T-helper 2 cell (primary cell): ENCODE data around the gene SARDH.

Experiments
- DNase-seq, 5 experiments: peaks; one replicate each; pipeline versions ENCODE4 v3.0.0 to v3.0.0-alpha.2; 2012 to 2022

The SARDH gene

DNA sequence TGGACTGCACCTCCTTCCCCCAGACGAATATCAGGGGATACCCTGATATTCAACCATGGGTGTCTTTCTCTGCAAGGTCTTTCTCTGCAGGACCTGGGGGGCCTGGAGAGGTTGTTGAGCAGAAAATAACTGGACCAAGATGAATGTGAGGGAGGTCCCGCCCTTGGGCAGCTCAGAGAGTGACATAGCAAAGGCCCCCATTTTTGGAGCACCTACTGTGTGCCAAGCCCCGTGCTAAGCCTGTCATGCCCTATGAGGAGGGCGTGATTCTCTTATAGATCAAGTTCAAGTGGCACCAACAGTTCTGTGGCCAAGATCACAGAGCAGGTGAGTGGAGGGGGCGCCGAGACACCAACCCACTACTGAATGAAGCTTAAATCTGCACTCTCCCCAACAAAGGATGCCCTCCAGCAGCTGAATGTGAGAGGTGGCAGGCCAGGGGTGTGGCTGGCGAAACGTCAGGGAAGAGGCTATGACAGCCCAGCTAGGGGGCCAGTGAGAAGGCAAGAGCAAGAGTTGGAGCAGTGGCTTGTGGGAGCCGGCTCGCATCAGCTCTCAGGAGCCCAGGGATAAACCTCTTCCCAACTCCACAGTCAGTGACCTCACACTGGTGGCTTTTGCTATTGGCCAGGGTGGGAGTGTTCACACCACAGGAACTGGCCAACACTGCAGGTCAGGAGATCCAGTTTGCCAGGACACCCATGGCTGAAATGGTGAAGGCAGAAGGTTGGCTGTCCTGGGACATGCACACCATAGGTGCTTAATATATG lies 5.3 kb downstream of the SARDH start:
- DNase-seq, result no peak

DNA sequence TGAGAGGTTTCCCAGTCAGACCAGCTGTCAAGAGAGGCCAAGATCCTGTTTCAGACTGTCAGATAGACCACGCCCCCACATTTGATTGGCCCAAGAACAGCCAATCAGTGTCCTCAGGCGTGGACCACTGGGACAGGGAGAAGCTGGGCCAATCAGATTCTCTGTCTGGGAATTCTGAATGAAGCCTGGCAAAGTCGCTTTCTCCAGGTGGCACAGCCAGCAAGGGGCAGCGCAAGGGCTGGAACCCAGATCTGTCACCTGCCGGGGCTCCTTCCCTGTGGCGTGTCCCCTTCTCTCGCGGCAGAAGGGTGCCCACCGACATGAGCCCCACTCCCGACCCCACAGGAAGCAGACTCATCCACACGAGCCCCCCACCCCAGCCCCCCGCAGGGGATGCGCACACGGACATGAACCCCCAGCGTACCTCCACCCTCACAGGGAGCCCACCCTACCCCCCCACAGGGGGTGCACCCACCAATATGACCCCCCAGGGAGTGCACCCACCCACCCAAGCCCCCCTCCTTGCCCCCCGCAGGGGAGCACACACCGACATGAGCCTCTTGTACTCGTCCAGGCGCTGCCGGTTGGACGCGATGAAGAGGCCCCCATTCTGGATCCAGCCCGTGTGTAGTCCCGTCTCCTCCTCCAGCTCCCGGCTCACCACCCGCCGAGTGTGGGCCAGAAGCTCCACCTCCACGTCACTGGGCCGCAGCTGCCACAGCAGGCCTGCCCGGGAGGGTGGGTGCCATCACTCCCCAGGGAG lies 6.1 kb downstream of the SARDH start:
- no peak for DNase-seq

- DNase-seq, result no peak
Measured at GRCh38 chr9:133730994-133731715, 7.0 kb downstream of the SARDH start.

DNA sequence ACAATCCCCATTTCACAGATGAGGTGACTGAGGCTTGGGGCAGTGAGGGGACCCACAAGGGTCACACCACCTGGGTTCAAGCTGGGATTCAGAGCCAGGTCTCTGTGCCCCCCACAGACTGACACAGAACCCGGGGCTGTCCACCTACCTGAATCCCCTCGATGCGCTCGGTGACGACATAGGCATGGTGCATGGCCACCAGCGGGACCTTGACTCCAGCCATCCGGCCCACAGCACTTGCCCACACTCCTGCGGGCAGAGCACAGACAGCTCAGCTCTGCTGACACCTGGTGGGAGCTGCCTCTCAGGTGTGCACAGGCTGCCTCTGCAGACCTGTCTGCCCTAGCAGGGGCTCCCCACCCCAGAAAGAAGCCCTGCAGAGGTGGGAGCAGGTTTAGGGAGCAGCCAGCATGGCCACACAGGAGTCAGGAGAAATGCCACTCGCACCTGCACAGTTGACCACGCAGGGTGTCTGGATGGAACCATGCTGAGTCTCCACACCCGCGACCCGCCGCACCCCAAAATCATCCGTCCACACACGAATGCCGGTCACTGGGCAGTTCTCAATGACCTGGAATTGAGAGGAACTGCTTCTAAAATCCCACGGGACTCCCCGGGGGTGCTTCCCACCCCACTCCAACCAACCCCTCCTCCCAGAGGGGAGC lies 8.4 kb downstream of the SARDH start:
- no peak for DNase-seq

- no peak for DNase-seq
Measured at GRCh38 chr9:133728856-133729616, 9.1 kb downstream of the SARDH start.

DNA sequence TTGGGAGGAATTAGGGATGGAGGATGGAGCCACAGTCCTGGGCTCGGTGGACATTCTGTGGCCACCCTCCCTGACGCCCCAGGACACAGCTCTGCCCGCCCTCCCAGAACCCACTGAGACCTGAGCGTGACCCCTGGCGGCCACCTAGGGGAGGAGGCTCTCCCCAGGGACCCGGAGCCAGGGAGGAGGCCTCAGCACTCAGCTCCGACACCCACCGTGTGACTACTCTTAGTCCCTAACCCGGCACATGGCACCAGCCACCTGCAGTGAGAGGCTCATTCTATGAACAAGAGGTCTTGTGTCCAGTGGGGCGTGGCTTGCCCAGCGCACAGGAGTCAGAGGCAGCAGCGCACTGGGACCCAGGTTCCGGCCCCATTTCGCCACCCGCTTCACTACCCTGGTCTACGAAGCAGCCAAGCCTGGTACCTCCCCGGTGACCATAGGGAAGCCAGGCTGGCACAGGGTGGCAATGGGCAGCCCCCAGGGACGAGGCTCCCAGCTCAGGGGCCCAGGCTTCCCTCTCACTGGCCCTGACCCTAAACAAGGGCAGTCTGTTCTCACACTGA lies 10.2 kb downstream of the SARDH start:
- no peak for DNase-seq

- DNase-seq, result no peak
Measured at GRCh38 chr9:133727277-133727875, 10.8 kb downstream of the SARDH start.

GRCh38 chr9:133726401-133727276 lies 11.5 kb downstream of the SARDH start:
- DNase-seq, result peak in 4 of 5 experiments; percentile 31 to 55 (median 48)

DNA sequence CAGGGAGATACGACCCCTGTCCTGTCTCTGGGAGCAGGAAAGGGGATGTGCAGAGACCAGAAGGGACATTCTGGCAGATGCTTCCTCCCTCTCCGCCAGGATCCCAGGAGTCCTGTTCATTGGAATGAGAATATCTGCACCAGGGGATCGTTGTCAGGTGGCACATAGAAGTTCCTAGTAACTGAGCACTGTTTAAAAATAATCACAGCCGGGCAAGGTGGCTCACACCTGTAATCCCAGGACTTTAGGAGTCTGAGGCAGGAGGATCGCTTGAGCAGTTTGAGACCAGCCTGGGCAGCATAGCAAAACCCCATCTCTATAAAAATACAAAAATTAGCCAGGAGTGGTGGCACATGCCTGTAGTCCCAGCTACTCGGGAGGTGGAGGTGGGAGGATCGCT lies 12.3 kb downstream of the SARDH start:
- no peak for DNase-seq

- DNase-seq, result peak in 1 of 5 experiments; percentile 7
Measured at GRCh38 chr9:133718563-133719315, 19.4 kb downstream of the SARDH start.

DNA sequence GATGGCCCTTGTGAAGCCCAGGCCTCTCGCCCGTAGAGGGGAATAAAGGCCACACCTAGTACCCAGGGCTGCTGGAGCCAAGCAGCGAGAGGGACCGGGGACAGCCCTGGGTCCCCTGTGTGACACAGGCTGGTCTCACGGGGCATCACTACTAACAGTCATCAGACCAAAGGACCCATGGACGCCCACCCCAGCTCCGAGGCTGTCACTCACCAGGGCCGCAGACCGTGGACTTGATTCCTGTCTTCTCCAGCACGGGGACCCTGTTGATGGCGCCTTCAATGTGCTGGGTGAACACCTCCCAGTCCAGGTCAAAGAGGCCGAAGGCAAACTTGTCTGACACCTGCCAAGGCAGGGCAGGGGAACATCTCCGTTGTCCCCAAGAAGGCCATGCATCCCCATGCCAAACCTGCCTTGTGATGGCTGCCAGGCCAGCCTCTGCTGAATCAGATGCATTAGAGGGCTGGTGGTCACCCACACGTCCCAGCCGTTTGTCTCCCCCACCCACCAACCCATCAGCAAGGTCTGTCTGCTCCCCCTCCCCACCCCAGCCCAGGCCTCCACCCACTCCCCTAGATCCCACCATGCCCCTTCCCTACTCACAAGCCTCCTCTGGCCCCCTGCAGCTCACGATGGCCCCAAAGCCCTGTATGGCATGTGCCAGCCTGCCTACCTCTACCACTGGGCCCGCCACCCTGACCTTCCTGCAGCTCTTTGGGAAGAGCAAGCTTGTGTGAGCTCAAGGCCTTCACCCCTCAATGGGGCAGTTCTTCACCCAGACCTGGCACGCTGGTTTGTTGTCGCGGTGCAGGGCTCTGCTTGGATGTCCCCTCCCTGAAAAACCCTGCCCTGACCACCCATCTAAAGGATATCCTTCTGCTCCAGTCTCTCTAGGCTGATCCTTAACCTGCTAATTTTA lies 20.8 kb downstream of the SARDH start:
- peak in 1 of 5 experiments; percentile 6 for DNase-seq

DNA sequence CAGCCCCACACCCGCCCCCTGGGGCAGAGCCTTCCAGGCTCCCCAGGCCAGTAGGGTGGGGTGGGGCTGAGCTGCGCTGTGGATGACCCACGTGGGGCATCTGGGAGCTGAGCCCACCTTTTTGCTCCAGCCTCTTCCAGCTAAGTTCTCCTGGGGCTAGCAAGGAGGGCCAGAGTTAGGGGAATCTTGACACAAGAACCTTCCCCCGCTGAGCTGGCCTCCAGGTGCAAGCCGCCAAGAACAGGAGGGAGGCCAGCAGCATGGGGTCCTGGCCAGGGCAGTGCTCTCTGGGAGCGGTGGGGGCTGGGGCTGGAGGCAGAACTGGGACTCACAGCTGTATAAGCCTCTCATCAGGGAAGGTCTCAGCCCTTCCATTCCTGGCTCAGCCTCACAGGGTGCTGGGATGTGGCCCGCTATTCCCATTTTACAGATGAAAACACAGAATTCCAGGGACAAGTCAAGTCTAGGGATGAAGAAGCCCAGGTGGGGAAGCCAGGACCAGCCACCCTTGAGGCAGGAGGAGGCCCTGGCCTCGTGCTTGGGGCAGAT lies 21.5 kb downstream of the SARDH start:
- DNase-seq, result no peak

GRCh38 chr9:133715866-133716563 lies 22.1 kb downstream of the SARDH start:
- DNase-seq, result peak in 1 of 5 experiments; percentile 6

- no peak for DNase-seq
Measured at GRCh38 chr9:133715295-133715865, 22.8 kb downstream of the SARDH start.

DNA sequence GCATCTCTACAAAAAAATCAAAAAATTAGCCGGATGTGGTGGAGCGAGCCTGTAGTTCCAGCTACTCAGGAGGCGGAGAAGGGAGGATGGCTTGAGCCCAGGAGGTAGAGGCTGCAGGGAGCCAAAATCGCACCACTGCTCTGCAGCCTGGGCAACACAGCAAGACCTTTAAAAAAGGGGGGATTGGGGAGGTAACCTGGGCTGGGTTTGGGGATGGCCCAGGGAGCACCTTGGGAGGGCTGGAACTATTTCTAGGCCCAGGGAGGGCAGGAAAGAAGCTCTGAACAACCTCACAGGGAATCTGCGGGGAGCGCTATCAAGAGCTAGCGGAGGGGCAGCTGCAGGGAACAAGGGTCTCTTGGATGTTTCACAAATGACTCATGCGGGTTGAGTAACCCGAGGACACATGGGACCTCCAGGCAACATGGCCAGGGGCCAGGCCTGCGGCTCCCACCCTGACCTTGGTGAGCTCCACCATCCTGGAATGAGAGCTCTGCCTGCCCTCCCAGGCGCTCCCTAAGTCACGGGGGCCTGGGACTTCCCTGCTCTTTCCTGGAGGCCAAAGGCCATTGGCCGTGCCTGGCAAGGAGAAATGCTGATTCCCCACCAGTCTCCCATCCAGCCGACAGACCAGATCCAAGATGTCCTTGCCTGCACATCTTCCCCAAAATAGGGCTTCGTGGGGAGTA lies 23.4 kb downstream of the SARDH start:
- DNase-seq, result no peak

DNA sequence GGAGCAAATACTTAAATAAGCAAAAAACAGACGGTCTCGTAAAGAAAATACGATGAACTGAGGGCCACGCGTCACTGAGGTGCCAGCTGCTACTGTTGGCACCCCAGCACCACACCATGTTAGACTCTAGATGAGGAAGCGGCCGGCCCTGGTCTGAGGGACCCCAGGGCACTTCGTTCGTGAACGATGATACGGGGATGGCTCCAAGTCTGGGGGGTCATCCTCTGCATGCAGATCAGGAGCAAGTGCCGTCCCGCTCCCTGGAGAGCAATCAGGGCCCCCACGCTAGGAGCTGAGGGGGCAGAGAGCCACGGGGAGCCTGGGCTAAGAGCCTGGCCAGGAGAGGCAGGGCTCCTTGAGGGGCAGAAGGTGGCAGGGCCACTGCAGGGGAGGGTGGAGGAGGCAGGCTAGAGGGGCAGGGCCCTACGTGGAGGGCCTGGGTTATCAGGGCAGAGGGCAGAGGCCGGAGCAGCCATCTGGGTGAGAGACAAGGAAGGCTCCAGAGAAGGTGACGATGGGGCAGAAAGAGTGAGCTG lies 24.1 kb downstream of the SARDH start:
- no peak for DNase-seq
